ENCODE results near the gene HRH2. TPM values are rescaled to one million over a fixed set of nuclear protein-coding genes. Genes with fewer than 3 reads are reported as not detected.

HRH2 gene
- polyA plus RNA-seq, 1 donor (not counting 4 experiments of a cell fraction or from before 2014, with no cell fraction given) = not detected

DNA sequence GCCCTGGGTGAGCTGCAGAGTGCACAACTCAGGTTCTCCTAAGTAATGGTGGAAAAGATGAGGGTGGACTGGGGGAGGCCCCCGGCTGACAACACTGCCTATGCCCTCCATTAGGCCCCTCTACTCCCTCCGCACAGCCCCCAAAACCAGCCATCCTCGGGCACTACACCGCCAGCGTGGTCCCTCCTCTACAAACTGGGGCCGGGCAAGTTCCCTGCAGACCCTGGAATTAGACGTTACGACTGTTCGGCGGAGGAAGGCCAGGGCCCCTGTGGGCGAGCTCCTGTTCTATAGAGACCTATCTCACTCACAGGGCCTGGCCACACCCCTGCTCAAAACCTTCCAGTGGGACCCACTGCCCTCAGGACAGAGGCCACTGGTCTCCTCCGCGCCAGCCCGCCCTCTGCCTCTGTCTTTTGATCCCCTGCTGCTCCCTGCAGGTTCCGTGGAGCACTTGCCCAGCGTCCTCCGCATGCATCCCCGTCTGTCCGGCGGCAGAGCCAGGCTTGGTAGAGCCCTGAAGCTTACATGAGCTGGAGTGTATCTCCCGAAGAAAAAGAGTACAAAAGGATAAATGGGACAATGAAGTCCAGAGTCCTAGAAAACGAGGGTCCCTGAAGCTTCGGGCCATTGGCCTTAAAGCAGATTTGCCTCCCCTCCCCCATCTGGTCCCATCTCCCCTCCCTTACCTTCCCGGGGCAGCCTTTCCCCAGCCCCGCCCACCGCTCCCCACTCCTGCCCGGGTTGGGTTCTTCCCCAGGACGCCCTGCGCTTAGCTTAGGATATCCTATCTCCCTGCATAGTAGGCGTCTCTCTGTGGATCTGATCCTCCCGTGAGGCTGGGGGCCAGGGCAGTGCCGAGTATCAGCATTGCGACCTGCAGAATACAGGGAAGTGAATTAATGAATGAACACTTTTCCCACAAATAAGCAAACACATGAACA, 71.3 kb downstream of the HRH2 start:
- H2AFZ ChIP-seq (ENCODE audit: control insufficient read depth, low read length) = no peak overlapping the region
- dilution Hi-C loops (cut with MboI; ENCODE audit: extremely low pct_ligation_motif_present, low sequenced_read_pairs) = no loop called here
- TF ChIP-seq CTCF (optimal IDR thresholded peaks at IDR 0.05 in 1 of 3, IDR thresholded peaks at IDR 0.05 in 1 of 3, conservative IDR thresholded peaks at IDR 0.05 in 1 of 3; ENCODE audit: extremely low read depth in 1 of 3, insufficient read depth in 2 of 3, low read length in 3 of 3) = peak in 1 of 3 experiments; percentile 14
- no peak for TF ChIP-seq EZH2 (IDR thresholded peaks at IDR 0.05; ENCODE audit: low read length)
- no peak overlapping the region for H3K9ac ChIP-seq (ENCODE audit: control insufficient read depth, extremely low read depth, insufficient read depth, low read length)
- H3K27me3 ChIP-seq (ENCODE audit: control insufficient read depth, extremely low read depth, insufficient read depth, low read length) = no peaks in the 10 kb centered on the region
- no peaks in the 10 kb centered on the region for H4K20me1 ChIP-seq (ENCODE audit: control insufficient read depth, extremely low read depth, insufficient read depth, low read length)
- no peak overlapping the region for H3K4me3 ChIP-seq (ENCODE audit: control insufficient read depth in 2 of 3, extremely low read depth in 1 of 3, insufficient read depth in 2 of 3, low read depth in 1 of 3, low read length in 3 of 3)
- H3K4me1 ChIP-seq (ENCODE audit: control insufficient read depth, extremely low read depth, insufficient read depth, low read length) = no peaks in the 10 kb centered on the region
- no peak for DNase-seq (ENCODE audit: low read depth, low spot score)
- FAIRE-seq = no peak
- no peak overlapping the region for H3K4me2 ChIP-seq (ENCODE audit: control insufficient read depth, extremely low read depth, insufficient read depth, low read depth, low read length)
- H3K79me2 ChIP-seq (ENCODE audit: control insufficient read depth, insufficient read depth, low read length) = no peaks in the 10 kb centered on the region
- H3K9me3 ChIP-seq (ENCODE audit: control insufficient read depth, low read depth, low read length) = peaks cover 2% of the 10 kb centered on the region
- no peak overlapping the region for H3K27ac ChIP-seq (ENCODE audit: control insufficient read depth, insufficient read depth, low read length)
- no peaks in the 10 kb centered on the region for H3K9me1 ChIP-seq (ENCODE audit: control insufficient read depth, extremely low read depth, insufficient read depth, low read length)
- H3K36me3 ChIP-seq (ENCODE audit: control insufficient read depth in 2 of 2, extremely low read depth in 1 of 2, insufficient read depth in 2 of 2, low read length in 2 of 2) = no peaks in the 10 kb centered on the region

- H3K4me2 ChIP-seq (ENCODE audit: control insufficient read depth, extremely low read depth, insufficient read depth, low read depth, low read length) = no peak overlapping the region
- no peaks in the 10 kb centered on the region for H3K4me1 ChIP-seq (ENCODE audit: control insufficient read depth, extremely low read depth, insufficient read depth, low read length)
- no peak overlapping the region for H3K27ac ChIP-seq (ENCODE audit: control insufficient read depth, insufficient read depth, low read length)
- FAIRE-seq (peak; percentile 87), DNase-seq (ENCODE audit: low read depth, low spot score) (peak; percentile 85)
- H3K9me3 ChIP-seq (ENCODE audit: control insufficient read depth, low read depth, low read length) = peaks cover 2% of the 10 kb centered on the region
- no peak for TF ChIP-seq EZH2 (IDR thresholded peaks at IDR 0.05; ENCODE audit: low read length)
- TF ChIP-seq CTCF (optimal IDR thresholded peaks at IDR 0.05 in 1 of 3, IDR thresholded peaks at IDR 0.05 in 1 of 3, conservative IDR thresholded peaks at IDR 0.05 in 1 of 3; ENCODE audit: extremely low read depth in 1 of 3, insufficient read depth in 2 of 3, low read length in 3 of 3) = peak; percentile 97 to 99 (median 98)
- no peaks in the 10 kb centered on the region for H3K9me1 ChIP-seq (ENCODE audit: control insufficient read depth, extremely low read depth, insufficient read depth, low read length)
- dilution Hi-C loops (cut with MboI; ENCODE audit: extremely low pct_ligation_motif_present, low sequenced_read_pairs) = no loop called here
- no peaks in the 10 kb centered on the region for H3K36me3 ChIP-seq (ENCODE audit: control insufficient read depth in 2 of 2, extremely low read depth in 1 of 2, insufficient read depth in 2 of 2, low read length in 2 of 2)
- H3K27me3 ChIP-seq (ENCODE audit: control insufficient read depth, extremely low read depth, insufficient read depth, low read length) = no peaks in the 10 kb centered on the region
- H3K9ac ChIP-seq (ENCODE audit: control insufficient read depth, extremely low read depth, insufficient read depth, low read length) = no peak overlapping the region
- no peaks in the 10 kb centered on the region for H4K20me1 ChIP-seq (ENCODE audit: control insufficient read depth, extremely low read depth, insufficient read depth, low read length)
- H3K79me2 ChIP-seq (ENCODE audit: control insufficient read depth, insufficient read depth, low read length) = no peaks in the 10 kb centered on the region
- H3K4me3 ChIP-seq (ENCODE audit: control insufficient read depth in 2 of 3, extremely low read depth in 1 of 3, insufficient read depth in 2 of 3, low read depth in 1 of 3, low read length in 3 of 3) = no peak overlapping the region
- H2AFZ ChIP-seq (ENCODE audit: control insufficient read depth, low read length) = no peak overlapping the region
Observed at GRCh38 chr5:175729829-175730277, 72.0 kb downstream of the HRH2 start.
